Endometrium (tissue), 2 donors: Measurements from ENCODE around the gene HP.
A peak's percentile ranks its signal among the peaks of the same experiment; 100 is the strongest.
"Not testable (repeated sequence)": the region's sequence is repeated elsewhere in the genome, so short reads cannot be mapped to it uniquely, and the experiment has no call there.

Experiments used
- FAIRE-seq: peaks from 2 replicates; lab custom pipeline; 2012; peaks lifted over from hg19 to GRCh38; lab: Jason Lieb, UNC
- donor health status: control.
- donor health status: control.

HP gene

GRCh38 chr16:72054254-72054847, at the start of gene HP:
Gene HP (plus strand): TSS chr16:72054505. CDS start chr16:72054653, 148 bp downstream.
- not testable (repeated sequence) for FAIRE-seq

GRCh38 chr16:72008065-72008423, 46.3 kb upstream of the HP start:
- FAIRE-seq = not testable (repeated sequence)

- peak; percentile 92 for FAIRE-seq
Observed at GRCh38 chr16:72008424-72009216, 45.7 kb upstream of the HP start, which contains the start of gene DHODH. Gene DHODH (plus strand): TSS chr16:72008744. CDS start chr16:72008765, 21 bp downstream.

- no peak for FAIRE-seq
Observed at GRCh38 chr16:72009779-72010178, 44.5 kb upstream of the HP start.

GRCh38 chr16:72012607-72013006, 41.7 kb upstream of the HP start:
- no peak for FAIRE-seq

GRCh38 chr16:72013389-72013788, 40.9 kb upstream of the HP start:
- no peak for FAIRE-seq

- no peak for FAIRE-seq
Observed at GRCh38 chr16:72013888-72014581, 40.3 kb upstream of the HP start.

- no peak for FAIRE-seq
Observed at GRCh38 chr16:72014675-72015074, 39.6 kb upstream of the HP start.

GRCh38 chr16:72015124-72015523, 39.2 kb upstream of the HP start:
- no peak for FAIRE-seq

- FAIRE-seq = no peak
Observed at GRCh38 chr16:72018470-72018869, 35.8 kb upstream of the HP start.

GRCh38 chr16:72021043-72021442, 33.3 kb upstream of the HP start:
- no peak for FAIRE-seq

GRCh38 chr16:72022127-72022526, 32.2 kb upstream of the HP start:
- FAIRE-seq = no peak

GRCh38 chr16:72023962-72024361, 30.3 kb upstream of the HP start:
- no peak for FAIRE-seq

GRCh38 chr16:72024862-72025382, 29.4 kb upstream of the HP start:
- no peak for FAIRE-seq

GRCh38 chr16:72025404-72026114, 28.7 kb upstream of the HP start:
- FAIRE-seq = no peak

GRCh38 chr16:72027669-72028378, 26.5 kb upstream of the HP start:
- FAIRE-seq = no peak

GRCh38 chr16:72029567-72030271, 24.6 kb upstream of the HP start:
- FAIRE-seq = no peak

GRCh38 chr16:72033437-72033836, 20.9 kb upstream of the HP start:
- FAIRE-seq = no peak

- FAIRE-seq = no peak
Observed at GRCh38 chr16:72036098-72036497, 18.2 kb upstream of the HP start.

GRCh38 chr16:72042157-72042660, 12.1 kb upstream of the HP start:
- FAIRE-seq = no peak

- FAIRE-seq = no peak
Observed at GRCh38 chr16:72043058-72043457, 11.2 kb upstream of the HP start.
